ENCODE results near the gene CLDN6.
"Not testable (repeated sequence)": the region's sequence is repeated elsewhere in the genome, so short reads cannot be mapped to it uniquely, and the experiment has no call there.

CLDN6 gene

GRCh38 chr16:3052571-3053329 is 34.8 kb upstream of the CLDN6 start:
- DNase-seq (ENCODE audit: extremely low read depth in 1 of 2, low read depth in 1 of 2), result not testable (repeated sequence)

- no peak for DNase-seq (ENCODE audit: extremely low read depth in 1 of 2, low read depth in 1 of 2)
These were observed 33.5 kb upstream of the CLDN6 start for GRCh38 chr16:3051494-3051893.

- DNase-seq (ENCODE audit: extremely low read depth in 1 of 2, low read depth in 1 of 2), result no peak
These were observed 33.0 kb upstream of the CLDN6 start for GRCh38 chr16:3051009-3051408.

DNA sequence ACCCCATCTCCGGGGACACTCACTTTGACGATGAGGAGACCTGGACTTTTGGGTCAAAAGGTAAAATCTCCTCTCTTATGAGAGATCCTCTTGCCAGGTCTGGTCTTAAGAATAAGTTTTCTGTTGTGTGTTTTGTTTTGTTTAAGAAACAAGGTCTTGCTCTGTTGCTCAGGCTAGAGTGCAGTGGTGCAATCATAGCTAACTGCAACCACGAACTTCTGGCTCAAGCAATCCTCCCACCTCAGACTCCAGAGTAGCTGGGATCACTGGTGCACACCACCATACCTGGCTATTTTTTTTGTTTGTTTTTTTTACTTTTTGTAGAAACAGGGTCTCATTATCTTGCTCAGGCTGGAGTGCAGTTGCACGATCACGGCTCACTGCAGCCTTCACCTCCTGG is 32.5 kb upstream of the CLDN6 start:
- DNase-seq (ENCODE audit: extremely low read depth in 1 of 2, low read depth in 1 of 2), result no peak

DNA sequence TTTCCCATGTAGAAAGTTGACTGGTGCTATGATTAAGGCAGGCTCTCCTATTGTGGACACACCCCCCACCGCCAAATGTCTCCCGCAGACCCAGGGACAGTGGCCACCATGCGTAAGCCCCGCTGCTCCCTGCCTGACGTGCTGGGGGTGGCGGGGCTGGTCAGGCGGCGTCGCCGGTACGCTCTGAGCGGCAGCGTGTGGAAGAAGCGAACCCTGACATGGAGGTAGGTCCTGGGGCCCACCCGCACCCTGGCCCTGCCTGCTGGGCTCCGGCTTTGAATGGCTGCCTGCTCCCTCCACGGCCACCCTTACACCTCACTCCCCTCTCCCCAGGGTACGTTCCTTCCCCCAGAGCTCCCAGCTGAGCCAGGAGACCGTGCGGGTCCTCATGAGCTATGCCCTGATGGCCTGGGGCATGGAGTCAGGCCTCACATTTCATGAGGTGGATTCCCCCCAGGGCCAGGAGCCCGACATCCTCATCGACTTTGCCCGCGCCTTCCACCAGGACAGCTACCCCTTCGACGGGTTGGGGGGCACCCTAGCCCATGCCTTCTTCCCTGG is 32.0 kb upstream of the CLDN6 start:
- DNase-seq (ENCODE audit: extremely low read depth in 1 of 2, low read depth in 1 of 2), result no peak

DNA sequence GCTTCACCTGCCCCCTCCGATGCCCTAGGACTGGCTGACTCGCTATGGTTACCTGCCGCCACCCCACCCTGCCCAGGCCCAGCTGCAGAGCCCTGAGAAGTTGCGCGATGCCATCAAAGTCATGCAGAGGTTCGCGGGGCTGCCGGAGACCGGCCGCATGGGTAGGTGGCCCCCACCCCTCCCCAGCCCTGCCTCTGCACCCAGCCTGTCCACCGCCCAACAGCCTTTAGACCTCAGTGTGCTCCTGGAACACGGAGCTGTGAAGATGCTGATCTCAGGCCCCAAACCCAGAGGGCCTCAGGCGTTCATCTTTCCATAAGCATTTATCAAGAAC is 29.4 kb upstream of the CLDN6 start:
- no peak for DNase-seq (ENCODE audit: extremely low read depth in 1 of 2, low read depth in 1 of 2)

DNA sequence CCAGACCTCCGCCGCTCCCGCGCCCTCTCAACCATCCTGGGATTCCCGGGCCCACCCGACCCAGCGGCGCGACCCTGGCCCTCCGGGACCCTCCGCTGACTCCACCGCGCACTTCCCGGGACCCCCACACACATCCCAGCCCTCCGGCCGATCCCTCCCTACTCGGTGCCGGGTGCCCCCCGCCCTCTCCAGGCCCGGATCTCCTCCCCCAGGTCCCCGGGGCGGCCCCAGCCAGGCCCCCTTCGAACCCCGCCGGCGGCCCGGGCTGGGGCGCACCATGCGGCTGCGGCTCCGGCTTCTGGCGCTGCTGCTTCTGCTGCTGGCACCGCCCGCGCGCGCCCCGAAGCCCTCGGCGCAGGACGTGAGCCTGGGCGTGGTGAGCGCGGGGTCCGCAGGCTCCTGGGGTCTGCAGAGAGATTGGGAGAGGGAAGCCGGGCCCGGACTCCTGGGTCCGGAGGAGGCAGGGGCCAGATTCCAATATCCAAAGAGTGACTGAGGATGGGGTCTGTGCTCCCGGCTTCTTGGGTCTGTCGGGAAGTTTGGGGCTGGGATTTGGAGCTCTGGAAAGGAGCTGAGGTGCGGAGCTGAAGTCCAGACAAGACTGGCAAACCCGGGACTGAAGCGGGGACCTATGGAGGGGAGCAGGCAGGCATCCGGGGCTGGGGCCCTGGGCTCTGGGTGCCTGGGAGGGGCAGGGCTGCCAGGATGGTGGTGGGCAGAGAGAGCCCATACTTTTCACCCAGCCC is 28.8 kb upstream of the CLDN6 start:
- no peak for DNase-seq (ENCODE audit: extremely low read depth in 1 of 2, low read depth in 1 of 2)

DNA sequence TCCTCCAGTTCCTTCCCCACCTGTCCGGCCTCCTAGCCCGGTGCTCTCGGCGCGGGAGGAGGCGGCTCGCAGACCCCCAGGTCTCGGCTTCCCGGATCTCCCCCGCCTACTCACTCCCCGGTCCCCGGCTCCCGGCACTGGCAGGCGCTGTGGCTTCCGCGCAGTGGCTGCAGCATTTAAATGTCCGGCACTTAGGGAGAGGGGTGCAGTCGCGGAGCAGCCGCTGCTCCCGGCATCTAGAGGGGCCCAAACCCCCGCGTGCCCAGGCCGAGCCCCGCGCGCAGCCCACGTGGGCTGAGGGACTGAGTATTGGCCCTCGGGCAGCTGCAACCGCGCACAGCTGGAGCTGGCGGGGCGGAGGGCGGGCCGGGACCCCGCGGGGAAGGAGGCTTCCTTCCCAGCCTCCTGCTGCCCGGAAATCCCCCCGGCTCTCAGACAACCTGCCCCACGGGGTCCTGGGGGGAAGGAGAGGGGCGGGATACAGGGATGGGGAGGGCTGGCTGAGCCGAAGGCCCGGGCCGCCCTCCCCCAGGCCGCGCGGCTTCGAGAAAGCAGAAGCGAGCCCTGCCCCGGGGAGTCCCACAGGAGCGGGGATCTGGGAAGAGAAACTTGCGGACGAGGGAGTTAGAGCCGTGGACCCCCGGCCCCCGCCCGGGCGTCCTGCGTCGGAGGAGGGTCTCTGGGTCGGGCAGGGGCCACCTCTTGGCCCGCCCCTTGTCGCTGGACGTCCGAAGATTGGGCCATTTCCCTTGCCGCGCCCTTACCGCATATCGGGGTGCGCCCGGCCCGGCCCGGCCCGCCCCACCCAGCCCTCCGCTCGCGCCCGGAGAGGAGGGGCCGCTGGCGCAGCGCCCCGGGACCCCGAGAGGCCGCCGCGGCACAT is 28.0 kb upstream of the CLDN6 start, which contains the start of gene MMP25:
TSS of gene MMP25 (plus strand) at position 804 of the 883 bp plus-strand sequence. CDS start 357 bp downstream, outside the sequence.
- DNase-seq (ENCODE audit: extremely low read depth in 1 of 2, low read depth in 1 of 2), result no peak

GRCh38 chr16:3044708-3045107 is 26.7 kb upstream of the CLDN6 start:
- no peak for DNase-seq (ENCODE audit: extremely low read depth in 1 of 2, low read depth in 1 of 2)

- DNase-seq (ENCODE audit: extremely low read depth in 1 of 2, low read depth in 1 of 2), result no peak
These were observed 24.4 kb upstream of the CLDN6 start for GRCh38 chr16:3042376-3042775.

GRCh38 chr16:3038896-3039295 is 20.9 kb upstream of the CLDN6 start:
- no peak for DNase-seq (ENCODE audit: extremely low read depth in 1 of 2, low read depth in 1 of 2)

- DNase-seq (ENCODE audit: extremely low read depth in 1 of 2, low read depth in 1 of 2), result no peak
These were observed 20.3 kb upstream of the CLDN6 start for GRCh38 chr16:3038256-3038655.

DNA sequence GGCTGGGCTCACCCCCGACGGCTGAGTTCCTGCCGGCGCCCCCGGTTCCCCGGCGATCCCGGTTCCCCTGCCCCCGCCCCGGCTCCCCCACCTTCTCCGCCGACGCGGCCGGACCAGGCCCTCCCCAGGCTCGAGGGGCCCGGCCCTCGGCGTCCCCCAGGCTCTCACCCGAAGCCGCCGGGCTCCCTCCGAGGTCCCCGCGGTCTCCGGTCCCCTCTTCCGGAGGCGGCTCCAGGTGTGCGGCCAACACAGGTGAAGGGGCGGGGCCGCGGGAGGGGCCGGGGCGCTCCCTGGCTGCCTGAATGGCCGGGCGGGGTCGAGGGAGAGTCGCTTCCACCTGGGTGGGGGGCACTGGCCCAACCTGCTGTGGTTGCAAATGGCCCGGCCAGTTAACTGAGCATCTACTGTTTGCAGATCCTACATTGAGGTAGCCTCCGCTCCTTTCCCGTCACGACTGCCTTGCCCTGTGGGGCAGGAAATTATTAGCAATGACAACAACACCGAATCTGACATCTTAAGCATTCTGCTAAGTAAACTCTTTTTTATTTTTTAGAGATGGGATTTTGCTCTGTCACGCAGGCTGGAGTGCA is 18.8 kb upstream of the CLDN6 start, which contains the start of gene BICDL2:
TSS of gene BICDL2 (minus strand) at position 219 of the 590 bp plus-strand sequence. CDS start 1,448 bp downstream, outside the sequence.
- no peak for DNase-seq (ENCODE audit: extremely low read depth in 1 of 2, low read depth in 1 of 2)

GRCh38 chr16:3035972-3036725 is 18.2 kb upstream of the CLDN6 start:
- no peak for DNase-seq (ENCODE audit: extremely low read depth in 1 of 2, low read depth in 1 of 2)

- DNase-seq (ENCODE audit: extremely low read depth in 1 of 2, low read depth in 1 of 2), result no peak
These were observed 17.4 kb upstream of the CLDN6 start for GRCh38 chr16:3035289-3035971.

DNA sequence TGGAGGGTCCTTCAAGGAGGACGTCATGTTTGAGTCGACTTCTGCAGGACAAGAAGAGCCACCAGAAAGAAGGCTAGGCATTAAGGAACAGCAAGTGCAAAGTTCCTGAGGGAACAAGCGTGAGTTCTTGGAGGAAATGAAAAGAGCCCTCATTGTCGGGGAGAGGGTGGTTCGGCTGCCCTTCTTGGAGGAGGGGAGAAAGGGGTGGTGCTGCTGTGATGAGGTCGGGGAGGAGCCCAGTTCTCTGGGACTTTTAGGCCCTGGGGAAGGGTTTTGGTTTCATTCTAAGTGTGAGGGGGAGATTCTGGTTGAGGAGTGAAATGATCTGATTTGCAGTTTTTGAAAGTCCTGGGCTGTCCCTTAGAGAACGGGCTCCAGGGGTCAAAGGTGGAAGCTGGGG is 14.6 kb upstream of the CLDN6 start:
- no peak for DNase-seq (ENCODE audit: extremely low read depth in 1 of 2, low read depth in 1 of 2)

GRCh38 chr16:3030222-3031212 is 12.5 kb upstream of the CLDN6 start:
- no peak for DNase-seq (ENCODE audit: extremely low read depth in 1 of 2, low read depth in 1 of 2)

All from stimulated activated CD8-positive, alpha-beta memory T cell treated with anti-CD3 and anti-CD28 coated beads, Interleukin-7, amount 100 ng/mL, for 48 hours (primary cell).